ENCODE results near the gene STAT3.

The STAT3 gene

GRCh38 chr17:42410319-42410685 is 22.1 kb upstream of the STAT3 start:
- no peak for TF ChIP-seq CTCF (IDR thresholded peaks at IDR 0.05; ENCODE audit: low read depth, low read length, poor library complexity, severe bottlenecking)
- no peak for TF ChIP-seq EZH2phosphoT487 (IDR thresholded peaks at IDR 0.05; ENCODE audit: borderline replicate concordance, low read length)
- Histone ChIP-seq H3K27ac (ENCODE audit: low read depth, low read length) (no peak overlapping the region), H3K4me3 (ENCODE audit: low read length) (no peak overlapping the region), H3K4me1 (ENCODE audit: control insufficient read depth, low read length) (peaks cover 18% of the 10 kb centered on the region), H3F3A (ENCODE audit: control insufficient read depth, insufficient read depth) (no peaks in the 10 kb centered on the region), H3K27me3 (ENCODE audit: control insufficient read depth, low read length) (peaks cover 19% of the 10 kb centered on the region), H4K20me1 (ENCODE audit: control insufficient read depth, insufficient read depth, low read depth, low read length) (no peaks in the 10 kb centered on the region), H3K36me3 (ENCODE audit: control insufficient read depth, low read length) (no peaks in the 10 kb centered on the region), H3K9me2 (replicated peaks; ENCODE audit: control insufficient read depth, low read length) (no peaks in the 10 kb centered on the region), H3K4me2 (ENCODE audit: low read length) (no peak overlapping the region), H3K79me2 (ENCODE audit: control insufficient read depth, low read length) (no peaks in the 10 kb centered on the region), H3K9me3 (ENCODE audit: control insufficient read depth, insufficient read depth, low read length) (no peaks in the 10 kb centered on the region)

GRCh38 chr17:42409523-42410318 is 21.5 kb upstream of the STAT3 start:
- H3K27ac ChIP-seq (ENCODE audit: low read depth, low read length): no peak overlapping the region
- no peaks in the 10 kb centered on the region for H3K9me3 ChIP-seq (ENCODE audit: control insufficient read depth, insufficient read depth, low read length)
- TF ChIP-seq EZH2phosphoT487 (IDR thresholded peaks at IDR 0.05; ENCODE audit: borderline replicate concordance, low read length): no peak
- no peak for TF ChIP-seq CTCF (IDR thresholded peaks at IDR 0.05; ENCODE audit: low read depth, low read length, poor library complexity, severe bottlenecking)
- H3K9me2 ChIP-seq (replicated peaks; ENCODE audit: control insufficient read depth, low read length): no peaks in the 10 kb centered on the region
- H3K36me3 ChIP-seq (ENCODE audit: control insufficient read depth, low read length): no peaks in the 10 kb centered on the region
- no peak overlapping the region for H3K4me3 ChIP-seq (ENCODE audit: low read length)
- H4K20me1 ChIP-seq (ENCODE audit: control insufficient read depth, insufficient read depth, low read depth, low read length): no peaks in the 10 kb centered on the region
- no peaks in the 10 kb centered on the region for H3K79me2 ChIP-seq (ENCODE audit: control insufficient read depth, low read length)
- H3K4me1 ChIP-seq (ENCODE audit: control insufficient read depth, low read length): peaks cover 12% of the 10 kb centered on the region
- H3K27me3 ChIP-seq (ENCODE audit: control insufficient read depth, low read length): peaks cover 19% of the 10 kb centered on the region
- H3F3A ChIP-seq (ENCODE audit: control insufficient read depth, insufficient read depth): no peaks in the 10 kb centered on the region
- H3K4me2 ChIP-seq (ENCODE audit: low read length): no peak overlapping the region

GRCh38 chr17:42408061-42408460 is 19.8 kb upstream of the STAT3 start:
- peaks cover 6% of the 10 kb centered on the region; the same call in 1 of the 2 replicates for H3K4me1 ChIP-seq (ENCODE audit: control insufficient read depth, low read length)
- no peak for TF ChIP-seq CTCF (IDR thresholded peaks at IDR 0.05; ENCODE audit: low read depth, low read length, poor library complexity, severe bottlenecking)
- no peak for TF ChIP-seq EZH2phosphoT487 (IDR thresholded peaks at IDR 0.05; ENCODE audit: borderline replicate concordance, low read length)
- no peak overlapping the region for H3K4me3 ChIP-seq (ENCODE audit: low read length)
- no peak overlapping the region for H3K4me2 ChIP-seq (ENCODE audit: low read length)
- H4K20me1 ChIP-seq (ENCODE audit: control insufficient read depth, insufficient read depth, low read depth, low read length): no peaks in the 10 kb centered on the region
- no peak overlapping the region for H3K27ac ChIP-seq (ENCODE audit: low read depth, low read length)
- no peaks in the 10 kb centered on the region for H3K9me3 ChIP-seq (ENCODE audit: control insufficient read depth, insufficient read depth, low read length)
- no peaks in the 10 kb centered on the region for H3K9me2 ChIP-seq (replicated peaks; ENCODE audit: control insufficient read depth, low read length)
- peaks cover 20% of the 10 kb centered on the region for H3K27me3 ChIP-seq (ENCODE audit: control insufficient read depth, low read length)
- no peaks in the 10 kb centered on the region for H3K36me3 ChIP-seq (ENCODE audit: control insufficient read depth, low read length)
- H3F3A ChIP-seq (ENCODE audit: control insufficient read depth, insufficient read depth): no peaks in the 10 kb centered on the region
- H3K79me2 ChIP-seq (ENCODE audit: control insufficient read depth, low read length): no peaks in the 10 kb centered on the region

All from DOHH2 (cell line).